ENCODE data around the gene KANK3. TPM values are rescaled to one million over a fixed set of nuclear protein-coding genes. Genes with fewer than 3 reads are reported as not detected.
"Not testable (repeated sequence)": the region's sequence is repeated elsewhere in the genome, so short reads cannot be mapped to it uniquely, and the experiment has no call there.

Gene KANK3
- total RNA-seq, 4 donors from 2014 or later: 0.83 to 7.9 (median 4.3) TPM

GRCh38 chr19:8321067-8321985 lies 21.7 kb downstream of the KANK3 start, which contains the start of the genes NDUFA7 and RPS28:
Gene NDUFA7, minus strand, starts transcription at chr19:8321375. Its CDS starts 17 bp downstream, at chr19:8321358.
Gene RPS28, plus strand, starts transcription at chr19:8321496. Its CDS starts 35 bp downstream, at chr19:8321531.
- Histone ChIP-seq H3K27ac (peak within 1 kb of the TSS; percentile 89), H3K9me3 (no peaks in the 10 kb centered on the region), H3K4me3 (peak within 1 kb of the TSS; percentile 80), H3K4me1 (peaks cover 40% of the 10 kb centered on the region), H3K27me3 (no peaks in the 10 kb centered on the region), H3K36me3 (peaks cover 18% of the 10 kb centered on the region)
- TF ChIP-seq POLR2AphosphoS5 (IDR thresholded peaks at IDR 0.05) (peak; percentile 84 to 97 (median 91)), CTCF (IDR thresholded peaks at IDR 0.05) (no peak), EP300 (IDR thresholded peaks at IDR 0.05) (no peak), POLR2A (IDR thresholded peaks at IDR 0.05) (peak; percentile 67 to 95)
- WGBS: under 1% methylated on average over 62 of the region's 72 CpGs
- DNase-seq (ENCODE audit: low spot score in 2 of 2): peak; percentile 98 to 99

GRCh38 chr19:8320564-8321066 lies 22.4 kb downstream of the KANK3 start:
- H3K4me1 ChIP-seq: peaks cover 40% of the 10 kb centered on the region
- no peaks in the 10 kb centered on the region for H3K27me3 ChIP-seq
- no peak for DNase-seq (ENCODE audit: low spot score in 2 of 2)
- H3K9me3 ChIP-seq: no peaks in the 10 kb centered on the region
- H3K4me3 ChIP-seq: peak overlapping the region; percentile 80
- WGBS: 0% methylated on average over 15 of the region's 16 CpGs
- peak overlapping the region; percentile 89 for H3K27ac ChIP-seq
- peaks cover 24% of the 10 kb centered on the region for H3K36me3 ChIP-seq
- TF ChIP-seq EP300 (IDR thresholded peaks at IDR 0.05) (no peak), POLR2A (IDR thresholded peaks at IDR 0.05) (no peak), POLR2AphosphoS5 (IDR thresholded peaks at IDR 0.05) (no peak), CTCF (IDR thresholded peaks at IDR 0.05) (no peak)

- Histone ChIP-seq H3K27ac (no peak overlapping the region), H3K36me3 (peaks cover 30% of the 10 kb centered on the region), H3K4me3 (peak overlapping the region; percentile 80), H3K4me1 (peaks cover 40% of the 10 kb centered on the region), H3K9me3 (no peaks in the 10 kb centered on the region), H3K27me3 (no peaks in the 10 kb centered on the region)
- TF ChIP-seq CTCF (IDR thresholded peaks at IDR 0.05): no peak
- TF ChIP-seq EP300 (IDR thresholded peaks at IDR 0.05): no peak
- no peak for TF ChIP-seq POLR2AphosphoS5 (IDR thresholded peaks at IDR 0.05)
- no peak for TF ChIP-seq POLR2A (IDR thresholded peaks at IDR 0.05)
- 83% methylated on average over 19 of the region's 19 CpGs for WGBS
- DNase-seq (ENCODE audit: low spot score in 2 of 2): no peak
Observed at GRCh38 chr19:8319807-8320520, 23.1 kb downstream of the KANK3 start.

GRCh38 chr19:8318835-8319234 lies 24.2 kb downstream of the KANK3 start:
- not testable (repeated sequence) for H3K27ac ChIP-seq; H3K9me3 ChIP-seq; H3K27me3 ChIP-seq; H3K4me3 ChIP-seq; DNase-seq (ENCODE audit: low spot score in 2 of 2)
- peaks cover 37% of the 10 kb centered on the region for H3K36me3 ChIP-seq
- peaks cover 33% of the 10 kb centered on the region for H3K4me1 ChIP-seq
- 77% methylated on average over 9 of the region's 9 CpGs for WGBS

GRCh38 chr19:8316351-8317125 lies 26.5 kb downstream of the KANK3 start:
- Histone ChIP-seq H3K27ac (no peak overlapping the region), H3K4me3 (no peak overlapping the region), H3K27me3 (no peaks in the 10 kb centered on the region), H3K36me3 (peaks cover 49% of the 10 kb centered on the region), H3K4me1 (peaks cover 23% of the 10 kb centered on the region), H3K9me3 (no peaks in the 10 kb centered on the region)
- no peak for DNase-seq (ENCODE audit: low spot score in 2 of 2)
- TF ChIP-seq POLR2A (IDR thresholded peaks at IDR 0.05) (no peak), CTCF (IDR thresholded peaks at IDR 0.05) (no peak), EP300 (IDR thresholded peaks at IDR 0.05) (no peak), POLR2AphosphoS5 (IDR thresholded peaks at IDR 0.05) (no peak)
- 87% methylated on average over 14 of the region's 14 CpGs for WGBS

GRCh38 chr19:8314981-8315640 lies 28.0 kb downstream of the KANK3 start:
- H3K36me3 ChIP-seq: peaks cover 63% of the 10 kb centered on the region

More at GRCh38 chr19:8314981-8315640, 28.0 kb downstream of the KANK3 start:
- H3K4me3 ChIP-seq; DNase-seq (ENCODE audit: low spot score in 2 of 2); H3K27me3 ChIP-seq; H3K9me3 ChIP-seq; H3K27ac ChIP-seq: not testable (repeated sequence)
- peaks cover 22% of the 10 kb centered on the region for H3K4me1 ChIP-seq
- 93% methylated on average over 11 of the region's 11 CpGs for WGBS
